Myometrial cell (primary cell): Measurements from ENCODE around the gene ARCN1. TPM values are rescaled to one million over a fixed set of nuclear protein-coding genes. Genes with fewer than 3 reads are reported as not detected.

Experiments used
- total RNA-seq: library from RNA; depleted of rRNA; stranded (reverse); fragments of >200 nt; gene quantifications from 2 replicates; pipeline ENCODE4 v1.2.3, GENCODE V29; 2015

The ARCN1 gene
- total RNA-seq = 171 and 191 TPM in 2 replicates

GRCh38 chr11:118572061-118572980, at the start of gene ARCN1:
Gene ARCN1, plus strand, starts transcription at chr11:118572409. Its CDS starts 139 bp downstream, at chr11:118572548.

GRCh38 chr11:118527109-118527508, 45.1 kb upstream of the ARCN1 start, which contains the start of gene TTC36:
Gene TTC36, plus strand, starts transcription at chr11:118527474. Its CDS starts 21 bp downstream, at chr11:118527495.

GRCh38 chr11:118530683-118531596, 41.3 kb upstream of the ARCN1 start, which contains the start of gene TMEM25:
Gene TMEM25, plus strand, starts transcription at chr11:118531192. Its CDS starts 610 bp downstream, at chr11:118531802.

GRCh38 chr11:118607401-118608359, 35.5 kb downstream of the ARCN1 start, which contains the start of gene PHLDB1:
Gene PHLDB1, plus strand, starts transcription at chr11:118607615. Its CDS starts 6,222 bp downstream, at chr11:118613837.

Other genes starting within 250 kb of the ARCN1 start
- gene CD3D, start 229.7 kb upstream of the ARCN1 start, total RNA-seq = not detected in 2 replicates
- gene CD3G, start 228.1 kb upstream of the ARCN1 start, total RNA-seq = not detected in 2 replicates
- gene UBE4A, start 212.8 kb upstream of the ARCN1 start, total RNA-seq = 41.2 and 50.5 TPM in 2 replicates
- gene ATP5MG, start 170.8 kb upstream of the ARCN1 start, total RNA-seq = 56.0 and 56.5 TPM in 2 replicates
- 9.8 and 29.6 TPM in 2 replicates for gene KMT2A, start 135.9 kb upstream of the ARCN1 start, total RNA-seq
- gene TTC36, start 44.9 kb upstream of the ARCN1 start, total RNA-seq = not detected in 2 replicates
- gene TMEM25, start 41.2 kb upstream of the ARCN1 start, total RNA-seq = 10.7 and 14.9 TPM in 2 replicates
- gene IFT46, start 6.5 kb upstream of the ARCN1 start, total RNA-seq = 29.6 and 40.1 TPM in 2 replicates
- 56.5 and 61.9 TPM in 2 replicates for gene PHLDB1, start 35.2 kb downstream of the ARCN1 start, total RNA-seq
- gene TREH, start 107.2 kb downstream of the ARCN1 start, total RNA-seq = not detected in 2 replicates
- gene DDX6, start 218.8 kb downstream of the ARCN1 start, total RNA-seq = 41.8 and 73.0 TPM in 2 replicates